Stimulated activated CD4-positive, alpha-beta T cell treated with anti-CD3 and anti-CD28 coated beads, Interleukin-2, amount 100 ng/mL, for 24 hours (primary cell): ENCODE measurements around the gene TRPC6.
"Not testable (repeated sequence)": the region's sequence is repeated elsewhere in the genome, so short reads cannot be mapped to it uniquely, and the experiment has no call there.

Experiments used
- DNase-seq, 2 donors: peaks; one replicate each; pipeline ENCODE4 v3.0.0-alpha.2; 2020

Gene TRPC6

GRCh38 chr11:101516546-101516945 lies 67.3 kb downstream of the TRPC6 start:
- DNase-seq = no peak

GRCh38 chr11:101511065-101511464 lies 72.7 kb downstream of the TRPC6 start:
- DNase-seq = no peak

GRCh38 chr11:101510591-101510990 lies 73.2 kb downstream of the TRPC6 start:
- no peak for DNase-seq

GRCh38 chr11:101509922-101510321 lies 73.9 kb downstream of the TRPC6 start:
- DNase-seq = no peak

- DNase-seq = no peak
These were observed 75.4 kb downstream of the TRPC6 start for GRCh38 chr11:101508370-101508769.

GRCh38 chr11:101498891-101499290 lies 84.9 kb downstream of the TRPC6 start:
- no peak for DNase-seq

GRCh38 chr11:101497291-101497690 lies 86.5 kb downstream of the TRPC6 start:
- DNase-seq = no peak

- no peak for DNase-seq
These were observed 96.0 kb downstream of the TRPC6 start for GRCh38 chr11:101487775-101488174.

GRCh38 chr11:101482556-101483124 lies 101.2 kb downstream of the TRPC6 start:
- no peak for DNase-seq

GRCh38 chr11:101478587-101479369 lies 105.0 kb downstream of the TRPC6 start:
- DNase-seq = no peak

GRCh38 chr11:101477926-101478325 lies 105.9 kb downstream of the TRPC6 start:
- DNase-seq = no peak

GRCh38 chr11:101476191-101476590 lies 107.6 kb downstream of the TRPC6 start:
- DNase-seq = no peak

GRCh38 chr11:101475699-101476098 lies 108.1 kb downstream of the TRPC6 start:
- DNase-seq = no peak

GRCh38 chr11:101474666-101475065 lies 109.1 kb downstream of the TRPC6 start:
- DNase-seq = no peak

- no peak for DNase-seq
These were observed 112.8 kb downstream of the TRPC6 start for GRCh38 chr11:101470881-101471520.

- DNase-seq = no peak
These were observed 113.4 kb downstream of the TRPC6 start for GRCh38 chr11:101470419-101470818.

- DNase-seq = no peak
These were observed 117.5 kb downstream of the TRPC6 start for GRCh38 chr11:101466352-101466751.

GRCh38 chr11:101464388-101464787 lies 119.4 kb downstream of the TRPC6 start:
- not testable (repeated sequence) for DNase-seq

- no peak for DNase-seq
These were observed 124.8 kb downstream of the TRPC6 start for GRCh38 chr11:101459020-101459419.

GRCh38 chr11:101458161-101458560 lies 125.6 kb downstream of the TRPC6 start:
- DNase-seq = no peak

GRCh38 chr11:101456812-101457211 lies 127.0 kb downstream of the TRPC6 start:
- DNase-seq = no peak

- DNase-seq = no peak
These were observed 130.1 kb downstream of the TRPC6 start for GRCh38 chr11:101453682-101454081.

GRCh38 chr11:101448881-101449442 lies 134.8 kb downstream of the TRPC6 start:
- no peak for DNase-seq

- DNase-seq = no peak
These were observed 137.1 kb downstream of the TRPC6 start for GRCh38 chr11:101446726-101447125.
